GM19372 (cell line): ENCODE data around the gene TGOLN2.
"Not testable (repeated sequence)": the region's sequence is repeated elsewhere in the genome, so short reads cannot be mapped to it uniquely, and the experiment has no call there.

Source experiments
- ATAC-seq: cut with Tn5 transposase; IDR thresholded peaks from one replicate; pipeline ENCODE4 v1.9.1; 2021; ENCODE audit warnings: mild to moderate bottlenecking, low read depth, moderate library complexity; ENCODE audit not compliant: unreplicated experiment

Gene TGOLN2

DNA sequence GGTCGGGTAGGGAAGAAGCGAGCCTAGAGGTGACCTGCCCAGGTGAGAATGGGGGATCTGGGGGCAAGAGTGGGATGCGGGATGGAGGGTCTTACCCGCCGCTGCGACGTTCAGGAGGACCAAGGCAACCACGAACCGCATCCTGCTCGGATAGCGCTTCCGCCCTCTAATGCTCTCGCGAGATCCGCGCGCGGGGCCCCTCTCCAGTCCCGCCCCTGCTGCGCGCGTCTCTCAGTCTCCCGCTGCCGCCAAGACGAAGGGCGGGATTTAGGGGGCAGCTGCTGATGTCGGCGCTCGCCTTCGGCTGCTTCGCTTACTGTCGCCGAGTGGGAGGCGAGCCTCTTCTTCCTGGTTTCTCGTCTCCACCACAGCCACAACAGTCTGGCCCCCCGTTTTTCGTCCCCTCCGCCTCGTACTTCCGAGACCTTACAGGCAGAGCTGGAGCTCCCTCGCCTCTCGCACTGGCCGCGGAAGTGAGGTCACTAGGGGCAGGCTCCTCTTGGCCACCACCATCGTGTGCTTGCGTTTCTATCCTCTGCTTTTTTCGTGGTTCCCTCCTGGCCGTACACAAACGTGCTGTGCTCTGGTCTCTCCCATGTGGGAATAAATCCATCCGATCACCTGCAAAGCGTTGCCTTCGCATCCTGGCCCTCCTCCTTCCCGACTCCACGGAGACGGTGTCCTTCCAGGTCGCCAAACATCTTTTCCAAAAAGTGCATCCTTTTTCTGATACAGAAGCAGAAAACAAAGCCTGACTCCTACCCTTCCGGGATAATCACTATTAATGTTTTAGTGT, at the start of gene TGOLN2:
Gene TGOLN2, minus strand, starts transcription at position 168 of the 796 bp plus-strand sequence. Its CDS starts 27 bp downstream, at position 141.
- peak; percentile 74 for ATAC-seq

DNA sequence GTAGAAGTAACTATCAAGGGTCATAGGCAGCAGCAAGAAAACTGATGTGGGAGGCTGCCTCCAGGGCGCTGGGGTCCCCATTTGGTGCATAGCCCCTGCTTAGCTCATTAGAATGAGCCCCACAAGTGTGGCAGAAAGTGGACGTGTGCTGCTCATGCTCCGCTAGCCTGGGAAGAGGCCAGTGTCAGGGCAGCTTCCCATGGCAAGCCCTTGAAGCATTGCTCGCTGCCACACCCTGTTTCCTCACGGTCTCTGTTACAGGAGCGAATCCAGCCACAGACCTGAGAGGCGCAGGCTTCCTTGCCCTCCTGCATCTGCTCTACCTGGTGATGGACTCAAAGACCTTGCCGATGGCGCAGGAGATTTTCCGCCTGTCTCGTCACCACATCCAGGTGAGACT, 49.3 kb upstream of the TGOLN2 start:
- ATAC-seq = no peak

DNA sequence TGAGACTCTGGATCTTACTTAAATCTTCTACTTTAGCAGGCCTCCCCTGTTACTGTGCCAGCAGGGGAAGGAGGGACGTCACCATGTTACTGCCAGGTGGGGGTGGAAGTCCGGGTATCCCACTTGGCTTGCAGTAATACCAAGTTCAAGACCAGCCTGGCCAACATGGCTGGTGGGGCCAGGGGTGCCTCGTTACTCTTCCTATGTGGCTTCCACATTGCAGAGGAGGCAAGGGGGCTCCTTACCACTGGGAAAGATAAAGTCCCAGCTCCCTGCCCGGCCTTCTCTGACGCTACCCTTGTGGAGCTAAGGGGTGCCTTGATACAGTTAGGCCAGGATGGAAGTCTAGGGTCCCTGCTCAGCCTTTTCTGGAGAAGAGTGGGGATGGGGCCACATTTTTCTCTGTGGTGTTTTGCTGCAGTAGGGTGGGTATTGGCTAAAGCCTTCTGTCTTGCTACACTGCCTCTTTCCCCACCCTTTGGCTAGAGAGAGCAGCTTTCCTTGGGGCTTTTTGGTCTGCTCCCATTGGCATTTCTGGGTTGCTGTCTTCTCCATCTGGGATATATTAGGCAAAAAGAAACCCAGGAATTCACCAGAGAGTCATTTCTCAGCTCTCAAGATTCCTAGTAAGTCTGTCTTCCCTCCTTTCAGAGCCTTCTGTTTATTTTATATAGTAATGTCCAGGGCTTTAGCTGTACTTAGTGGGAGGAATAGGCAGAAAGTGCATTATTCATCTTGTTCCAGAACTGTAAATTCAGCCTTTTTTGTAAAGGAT, 48.7 kb upstream of the TGOLN2 start:
- ATAC-seq = no peak

GRCh38 chr2:85371045-85371444, 43.3 kb upstream of the TGOLN2 start:
- no peak for ATAC-seq

DNA sequence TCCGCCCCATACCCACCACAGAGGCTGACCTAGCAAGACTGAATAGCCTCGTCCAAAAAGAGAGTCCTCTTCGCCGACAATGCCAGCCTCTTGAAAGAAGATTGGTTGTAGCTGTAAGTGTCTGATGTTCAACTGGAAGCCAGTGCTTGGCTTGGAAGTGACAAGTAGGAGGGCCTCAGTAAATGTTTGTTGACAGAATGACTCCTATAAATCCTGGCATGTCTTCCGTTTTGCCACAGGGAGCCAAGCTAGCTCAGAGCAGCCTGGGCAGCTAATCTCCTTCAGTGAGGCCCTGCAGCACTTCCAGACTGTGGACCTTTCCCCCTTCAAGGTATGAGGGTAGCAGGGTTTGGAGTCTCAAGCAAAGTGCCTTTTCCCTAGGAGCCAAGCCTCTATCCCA, 41.7 kb upstream of the TGOLN2 start:
- ATAC-seq = no peak

DNA sequence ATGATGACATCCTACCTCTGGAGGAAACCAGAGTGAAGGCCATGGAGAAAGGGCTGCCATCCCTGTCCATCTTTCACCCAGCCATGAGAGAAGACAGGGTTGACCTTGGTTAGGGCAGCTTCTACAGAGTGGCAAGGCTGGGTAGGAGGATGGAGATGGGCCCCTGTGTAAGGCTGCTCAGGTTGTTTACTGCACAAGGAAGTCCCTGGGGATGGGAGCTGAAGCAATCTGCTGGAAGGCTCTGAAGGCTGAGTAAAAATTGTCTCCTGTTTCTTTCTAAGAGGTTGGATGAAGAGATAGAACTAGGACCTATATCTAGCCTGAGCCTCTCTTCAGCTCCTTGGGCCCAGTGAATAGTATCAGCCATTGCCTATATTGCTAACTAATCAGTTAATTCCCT, 41.1 kb upstream of the TGOLN2 start:
- ATAC-seq = no peak

DNA sequence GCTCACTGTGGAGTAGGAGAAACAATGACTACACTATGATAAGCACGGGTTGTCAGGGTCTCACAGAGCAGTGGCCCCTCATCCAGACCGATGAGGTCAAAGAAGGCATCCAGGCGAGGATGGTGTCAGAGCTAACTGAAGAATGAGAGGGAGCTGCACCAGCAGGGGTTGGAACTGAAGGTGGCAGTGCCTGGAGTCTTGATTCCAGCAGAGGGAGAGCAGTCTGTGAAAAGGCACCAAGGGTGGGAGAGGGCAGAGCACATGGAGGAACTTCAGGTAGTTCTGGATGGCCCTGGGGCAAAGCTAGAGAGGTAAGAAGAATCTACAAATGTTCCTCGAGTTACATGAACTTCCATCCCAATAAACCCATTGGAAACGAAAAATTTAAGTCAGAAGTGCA, 39.4 kb upstream of the TGOLN2 start:
- no peak for ATAC-seq

- not testable (repeated sequence) for ATAC-seq
Measured at GRCh38 chr2:85362653-85363387, 35.0 kb upstream of the TGOLN2 start.

- no peak for ATAC-seq
Measured at GRCh38 chr2:85357736-85358135, 29.9 kb upstream of the TGOLN2 start.

DNA sequence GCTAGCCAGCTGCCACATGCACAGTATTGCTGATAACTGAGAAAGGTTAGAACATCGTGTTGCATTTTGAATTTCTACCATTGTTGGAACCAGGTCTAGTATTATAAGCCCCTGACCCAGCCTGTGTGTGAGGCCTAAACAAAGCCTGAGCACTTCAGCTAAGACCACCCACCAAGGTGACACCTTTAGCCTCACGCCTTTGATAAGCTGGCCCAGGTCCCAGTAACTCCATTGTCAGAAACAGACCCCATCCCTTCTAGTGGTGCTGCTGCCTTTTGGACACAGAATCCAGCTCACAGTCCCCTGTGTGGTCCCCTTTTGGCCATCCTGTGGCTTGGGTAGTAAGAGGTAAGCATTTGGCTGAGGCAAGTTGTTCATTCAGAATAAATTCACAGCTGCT, 28.4 kb upstream of the TGOLN2 start:
- ATAC-seq = no peak

GRCh38 chr2:85355521-85355920, 27.7 kb upstream of the TGOLN2 start:
- no peak for ATAC-seq

GRCh38 chr2:85355073-85355410, 27.3 kb upstream of the TGOLN2 start:
- no peak for ATAC-seq

DNA sequence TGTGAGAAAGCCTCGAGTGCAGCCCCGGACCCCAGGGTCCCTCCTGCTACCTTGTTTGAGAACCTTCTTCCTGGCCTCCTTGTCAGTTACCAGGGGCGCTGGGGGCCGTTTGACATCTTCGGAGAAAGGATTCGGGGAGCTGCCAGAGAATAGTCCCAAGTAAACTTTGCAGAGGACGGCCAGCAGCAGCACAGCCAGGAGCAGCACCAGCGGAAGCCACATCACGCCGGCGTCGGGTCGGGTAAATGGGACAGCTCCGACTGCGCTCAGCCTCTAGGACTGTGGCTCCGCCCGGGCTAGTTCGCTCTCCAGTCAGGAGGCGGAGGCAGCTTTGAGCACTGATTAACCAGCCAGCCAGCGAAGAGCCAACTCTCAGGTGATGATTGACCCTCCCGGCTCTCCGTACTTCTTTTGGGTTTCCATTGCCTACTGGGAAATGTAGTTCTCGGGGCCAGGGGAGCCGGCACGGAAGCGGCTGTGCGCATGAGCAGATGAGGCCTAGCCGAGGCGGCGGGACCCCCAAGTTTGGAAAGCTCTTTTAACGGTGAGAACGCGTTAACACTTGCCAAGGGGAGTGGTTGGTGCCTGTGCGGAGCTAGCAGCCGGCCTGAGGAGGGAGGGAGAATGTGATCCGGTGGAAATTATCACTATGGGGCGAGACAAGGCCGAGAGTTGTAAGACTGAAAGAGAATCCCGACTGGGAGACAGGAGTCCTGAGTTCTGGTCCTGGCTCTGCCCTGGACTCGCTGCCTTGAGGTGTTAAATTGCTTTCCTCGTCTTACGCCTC, 26.7 kb upstream of the TGOLN2 start, which contains the start of the genes ELMOD3 and RETSAT:
Gene ELMOD3, plus strand, starts transcription at position 484 of the 787 bp plus-strand sequence. CDS start 2,430 bp downstream, outside the sequence.
Gene RETSAT, minus strand, starts transcription at position 243 of the 787 bp plus-strand sequence. Its CDS starts 21 bp downstream, at position 222.
- peak; percentile 97 for ATAC-seq

GRCh38 chr2:85353876-85354285, 26.1 kb upstream of the TGOLN2 start:
- ATAC-seq = peak; percentile 6

DNA sequence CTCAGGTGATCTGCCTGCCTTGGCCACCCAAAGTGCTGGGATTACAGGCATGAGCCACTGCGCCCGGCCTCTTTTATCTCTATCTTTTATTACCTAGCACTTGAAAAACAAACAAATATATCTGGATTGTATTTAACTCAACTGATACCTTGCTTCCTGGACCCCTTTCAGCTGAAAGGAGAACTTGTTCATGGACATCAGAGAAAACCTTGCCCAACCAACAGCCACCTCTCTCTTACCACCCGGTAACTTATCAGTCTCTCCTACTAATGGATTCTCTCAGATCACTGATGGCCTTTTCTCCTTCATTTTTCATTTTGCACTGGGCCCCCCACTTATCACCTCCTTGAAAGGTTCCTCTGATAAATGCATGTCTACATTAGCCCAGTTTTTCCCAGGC, 19.8 kb upstream of the TGOLN2 start:
- ATAC-seq = no peak

- no peak for ATAC-seq
Measured at GRCh38 chr2:85344356-85344954, 16.7 kb upstream of the TGOLN2 start.

DNA sequence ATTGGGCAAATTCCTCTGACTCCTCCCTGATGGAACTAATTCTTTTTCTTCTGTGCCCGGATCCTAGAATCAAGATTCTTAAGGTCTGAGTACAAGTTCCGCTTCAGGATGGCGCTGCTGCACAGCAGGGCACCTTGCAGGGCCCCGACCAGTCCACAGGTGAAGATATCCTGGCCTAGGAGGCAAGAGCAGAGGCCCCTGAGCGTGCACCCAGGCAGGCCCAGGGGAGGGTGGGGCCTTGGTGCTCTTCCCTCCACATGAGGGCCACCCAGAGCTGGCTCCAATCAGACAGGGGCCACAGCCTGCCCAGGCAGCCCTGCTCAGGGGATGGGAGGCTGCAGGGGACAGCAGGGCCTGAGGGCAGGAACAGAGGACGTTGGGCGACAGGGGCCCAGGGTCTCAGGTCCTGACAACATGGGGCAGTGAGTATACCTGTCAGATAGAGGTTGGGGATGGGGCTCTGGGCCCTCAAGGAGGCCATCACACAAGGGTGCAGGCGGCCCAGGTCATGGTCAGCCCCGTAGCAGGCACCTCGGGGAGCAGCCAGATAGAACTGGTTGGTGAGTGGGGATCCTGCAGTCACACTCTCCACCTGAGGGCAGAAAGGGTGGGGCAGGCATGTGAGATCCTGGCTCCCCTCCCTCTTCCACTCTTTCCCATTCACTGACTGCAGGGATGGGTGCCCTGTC, 15.6 kb upstream of the TGOLN2 start:
- not testable (repeated sequence) for ATAC-seq

GRCh38 chr2:85342156-85342555, 14.4 kb upstream of the TGOLN2 start:
- no peak for ATAC-seq
